ENCODE data around the gene HMMR. TPM values are rescaled to one million over a fixed set of nuclear protein-coding genes. Genes with fewer than 3 reads are reported as not detected.

Gene HMMR
- total and polyA plus RNA-seq, 2 of the 4 experiments (the other 2 are of a cell fraction) = 13.0 to 24.6 TPM

DNA sequence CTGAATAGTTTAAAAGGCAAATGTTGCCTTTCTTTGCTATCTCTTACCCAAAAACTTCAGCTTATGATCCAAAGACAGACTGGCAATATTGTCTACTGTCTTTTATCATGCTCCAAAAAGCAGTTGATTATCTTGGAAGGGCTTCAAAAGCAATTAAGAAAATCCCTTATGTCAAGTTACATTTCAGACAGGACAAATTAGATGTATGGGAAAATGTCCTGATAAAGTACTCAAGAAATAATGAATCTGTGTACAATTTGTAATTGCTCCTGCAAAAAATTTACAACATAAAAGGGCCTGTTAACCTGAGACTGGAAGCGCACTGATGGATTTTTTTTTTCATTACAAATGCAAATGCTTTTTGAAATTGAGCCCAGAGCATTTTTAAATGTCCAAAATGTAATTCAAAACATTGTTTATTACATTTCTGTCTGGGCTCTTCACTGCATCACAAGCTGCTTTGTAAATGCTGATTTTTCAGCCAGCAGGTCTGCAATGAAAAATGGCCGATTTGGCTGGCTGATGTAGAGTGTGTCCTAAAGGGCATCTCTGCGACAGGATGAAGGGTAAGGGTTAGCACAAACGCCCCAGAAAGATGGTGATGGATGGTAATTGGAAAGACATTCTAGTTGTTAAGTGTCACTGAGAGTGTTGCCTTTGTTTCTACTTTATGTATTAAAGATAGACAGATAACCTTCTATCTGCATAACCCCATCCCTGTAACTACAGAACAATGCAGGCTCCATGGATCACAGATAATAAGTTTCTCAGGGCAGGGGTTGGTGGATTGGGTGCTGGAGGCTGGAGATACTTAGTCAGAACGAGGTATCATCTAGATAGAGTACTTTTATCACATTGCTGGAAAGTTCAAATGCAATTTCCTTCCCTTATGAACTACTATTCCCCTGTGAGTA lies 72.0 kb downstream of the HMMR start:
- H3K4ac ChIP-seq (ENCODE audit: low read depth, low read length) = no peak overlapping the region
- no peak overlapping the region for H3K23ac ChIP-seq (ENCODE audit: low read depth, low read length)
- in situ Hi-C loops (cut with MboI; ENCODE audit: low sequenced_read_pairs) = no loop called here
- H3K9me1 ChIP-seq (ENCODE audit: insufficient read depth, low read length) = no peaks in the 10 kb centered on the region
- H4K8ac ChIP-seq (ENCODE audit: low read depth in 2 of 2, low read length in 2 of 2) = no peak overlapping the region
- BruUV-seq (replicated peaks) = no TSS peak
- H3K18ac ChIP-seq (ENCODE audit: low read depth, low read length) = no peak overlapping the region
- WGBS, 2 experiments (ENCODE audit: extremely low coverage in 2 of 2, insufficient read length in 1 of 2) = no CpG with 5 or more reads among the region's 5 CpGs
- no peak overlapping the region for H2AK5ac ChIP-seq (ENCODE audit: low read depth, low read length)
- no peaks in the 10 kb centered on the region for H4K20me1 ChIP-seq (ENCODE audit: insufficient read depth, low read length)
- no peak for ATAC-seq (ENCODE audit: low read depth)
- no peak overlapping the region for H2BK15ac ChIP-seq (ENCODE audit: low read depth, low read length)
- ChIA-PET POLR2A (ENCODE audit: unreplicated experiment) (no interaction called here), CTCF (no interaction called here)
- H4K91ac ChIP-seq (ENCODE audit: insufficient read depth, low read depth, low read length) = no peak overlapping the region
- H3K9me3 ChIP-seq (ENCODE audit: control insufficient read depth, insufficient read depth, low read length) = no peaks in the 10 kb centered on the region
- no peak overlapping the region for H4K5ac ChIP-seq (ENCODE audit: low read depth, low read length)
- dilution Hi-C loops (cut with HindIII; ENCODE audit: low sequenced_read_pairs, unreplicated experiment) = no loop called here
- H3K9ac ChIP-seq (ENCODE audit: low read depth, low read length) = no peak overlapping the region
- no peak overlapping the region for H3K56ac ChIP-seq (ENCODE audit: extremely low read depth, insufficient read depth, low read length)
- H3K4me3 ChIP-seq (ENCODE audit: insufficient read depth, low read depth, low read length) = no peak overlapping the region
- no peak overlapping the region for H3K14ac ChIP-seq (replicated peaks; ENCODE audit: low read depth, low read length)
- H2BK20ac ChIP-seq (ENCODE audit: low read depth, low read length) = no peak overlapping the region
- no peak overlapping the region for H3K27ac ChIP-seq (ENCODE audit: insufficient read depth, low read length)
- H2AK9ac ChIP-seq (replicated peaks; ENCODE audit: low read depth, low read length, poor library complexity) = no peak overlapping the region
- no peak overlapping the region for H3K4me2 ChIP-seq (ENCODE audit: low read depth, low read length)
- no peak for DNase-seq
- H3K36me3 ChIP-seq (ENCODE audit: control insufficient read depth, insufficient read depth, low read length) = no peaks in the 10 kb centered on the region
- H3K79me1 ChIP-seq (ENCODE audit: low read depth in 1 of 2, low read length in 2 of 2) = no peaks in the 10 kb centered on the region
- H2BK120ac ChIP-seq (ENCODE audit: low read depth, low read length) = no peak overlapping the region
- intact Hi-C loops (cut with micrococcal nuclease) = no loop called here
- H3K27me3 ChIP-seq (ENCODE audit: control insufficient read depth, insufficient read depth, low read length) = no peaks in the 10 kb centered on the region
- no peaks in the 10 kb centered on the region for H3K4me1 ChIP-seq (ENCODE audit: control insufficient read depth, insufficient read depth, low read length)
- H2BK5ac ChIP-seq (ENCODE audit: low read depth, low read length, poor library complexity, severe bottlenecking) = no peak overlapping the region
- H2AFZ ChIP-seq (replicated peaks; ENCODE audit: low read length, poor library complexity) = no peak overlapping the region
- TF ChIP-seq RAD21 (IDR thresholded peaks at IDR 0.05; ENCODE audit: low read length) = no peak
- TF ChIP-seq, protein P1, sequence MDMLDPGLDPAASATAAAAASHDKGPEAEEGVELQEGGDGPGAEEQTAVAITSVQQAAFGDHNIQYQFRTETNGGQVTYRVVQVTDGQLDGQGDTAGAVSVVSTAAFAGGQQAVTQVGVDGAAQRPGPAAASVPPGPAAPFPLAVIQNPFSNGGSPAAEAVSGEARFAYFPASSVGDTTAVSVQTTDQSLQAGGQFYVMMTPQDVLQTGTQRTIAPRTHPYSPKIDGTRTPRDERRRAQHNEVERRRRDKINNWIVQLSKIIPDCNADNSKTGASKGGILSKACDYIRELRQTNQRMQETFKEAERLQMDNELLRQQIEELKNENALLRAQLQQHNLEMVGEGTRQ (IDR thresholded peaks at IDR 0.05; ENCODE audit: low read depth, low read length) = no peak
- no peak for TF ChIP-seq BHLHE40 (IDR thresholded peaks at IDR 0.05; ENCODE audit: low read depth, low read length)
- no peak for TF ChIP-seq POLR2A (IDR thresholded peaks at IDR 0.05; ENCODE audit: low read depth, low read length)
- TF ChIP-seq NFE2L2 (IDR thresholded peaks at IDR 0.05; ENCODE audit: low read depth, low read length) = no peak
- no peak for TF ChIP-seq CEBPB (IDR thresholded peaks at IDR 0.05; ENCODE audit: low read depth, low read length)
- TF ChIP-seq FOS (IDR thresholded peaks at IDR 0.05; ENCODE audit: low read depth, low read length) = no peak
- no peak for TF ChIP-seq SMC3 (IDR thresholded peaks at IDR 0.05; ENCODE audit: low read depth, low read length)
- no peak for TF ChIP-seq RFX5 (IDR thresholded peaks at IDR 0.05; ENCODE audit: low read depth, low read length)
- TF ChIP-seq, protein P2, sequence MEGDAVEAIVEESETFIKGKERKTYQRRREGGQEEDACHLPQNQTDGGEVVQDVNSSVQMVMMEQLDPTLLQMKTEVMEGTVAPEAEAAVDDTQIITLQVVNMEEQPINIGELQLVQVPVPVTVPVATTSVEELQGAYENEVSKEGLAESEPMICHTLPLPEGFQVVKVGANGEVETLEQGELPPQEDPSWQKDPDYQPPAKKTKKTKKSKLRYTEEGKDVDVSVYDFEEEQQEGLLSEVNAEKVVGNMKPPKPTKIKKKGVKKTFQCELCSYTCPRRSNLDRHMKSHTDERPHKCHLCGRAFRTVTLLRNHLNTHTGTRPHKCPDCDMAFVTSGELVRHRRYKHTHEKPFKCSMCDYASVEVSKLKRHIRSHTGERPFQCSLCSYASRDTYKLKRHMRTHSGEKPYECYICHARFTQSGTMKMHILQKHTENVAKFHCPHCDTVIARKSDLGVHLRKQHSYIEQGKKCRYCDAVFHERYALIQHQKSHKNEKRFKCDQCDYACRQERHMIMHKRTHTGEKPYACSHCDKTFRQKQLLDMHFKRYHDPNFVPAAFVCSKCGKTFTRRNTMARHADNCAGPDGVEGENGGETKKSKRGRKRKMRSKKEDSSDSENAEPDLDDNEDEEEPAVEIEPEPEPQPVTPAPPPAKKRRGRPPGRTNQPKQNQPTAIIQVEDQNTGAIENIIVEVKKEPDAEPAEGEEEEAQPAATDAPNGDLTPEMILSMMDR (conservative IDR thresholded peaks at IDR 0.05; ENCODE audit: low read depth, low read length) = no peak
- TF ChIP-seq CHD1 (IDR thresholded peaks at IDR 0.05; ENCODE audit: low read depth, low read length) = no peak
- no peak for TF ChIP-seq MAFK (IDR thresholded peaks at IDR 0.05; ENCODE audit: low read depth, low read length)
- no peak for TF ChIP-seq MXI1 (IDR thresholded peaks at IDR 0.05; ENCODE audit: borderline replicate concordance, low read depth, low read length)
- TF ChIP-seq RCOR1 (IDR thresholded peaks at IDR 0.05; ENCODE audit: insufficient replicate concordance, low read length) = no peak
- no peak for TF ChIP-seq MAZ (IDR thresholded peaks at IDR 0.05; ENCODE audit: borderline replicate concordance, low read depth, low read length)

Measured in IMR-90 (cell line).